Glutamatergic neuron (in vitro differentiated cells): ENCODE results near the gene GPR101. TPM values are rescaled to one million over a fixed set of nuclear protein-coding genes. Genes with fewer than 3 reads are reported as not detected.

Source experiments
- DNase-seq: peaks from one replicate; pipeline ENCODE4 v3.0.0; 2022
- H3K27ac Mint-ChIP-seq: one replicate; pipeline ENCODE4 v1.8.0; 2020; ENCODE audit warnings: mild to moderate bottlenecking, mixed read lengths, inconsistent platforms; ENCODE audit not compliant: unreplicated experiment
- H3K27me3 Mint-ChIP-seq: one replicate; pipeline ENCODE4 v1.8.0; 2020; ENCODE audit warnings: mild to moderate bottlenecking, moderate library complexity, mixed read lengths, inconsistent platforms; ENCODE audit not compliant: unreplicated experiment
- H3K36me3 Mint-ChIP-seq: one replicate; pipeline ENCODE4 v1.8.0; 2020; ENCODE audit warnings: mild to moderate bottlenecking, mixed read lengths, inconsistent platforms; ENCODE audit not compliant: unreplicated experiment
- H3K4me1 Mint-ChIP-seq: one replicate; pipeline ENCODE4 v1.8.0; 2020; ENCODE audit warnings: mild to moderate bottlenecking, low read depth, mixed read lengths, inconsistent platforms; ENCODE audit not compliant: unreplicated experiment
- H3K4me3 Mint-ChIP-seq: one replicate; pipeline ENCODE4 v1.8.0; 2020; ENCODE audit warnings: mild to moderate bottlenecking, mixed read lengths, inconsistent platforms; ENCODE audit not compliant: unreplicated experiment
- H3K9me3 Mint-ChIP-seq: one replicate; pipeline ENCODE4 v1.8.0; 2020; ENCODE audit warnings: mild to moderate bottlenecking, moderate library complexity, mixed read lengths, inconsistent platforms; ENCODE audit not compliant: unreplicated experiment
- total RNA-seq: library from RNA; stranded (reverse); fragmentation: NEBNext Ultra II Directional; extraction: Animal tissue kit (Norgen Biotek cat#: 25700); gene quantifications from one replicate; pipeline ENCODE4 v1.2.1, GENCODE V29; 2021; ENCODE audit not compliant: unreplicated experiment
- TF ChIP-seq, protein P1 (sequence below): fragments of 200-600 bp; sonication (generic); IDR thresholded peaks from one replicate; pipeline ENCODE4 v1.5.0; 2021; ENCODE audit not compliant: partially characterized antibody, unreplicated experiment

Gene GPR101
- total RNA-seq, 1 donor from 2014 or later, result not detected

DNA sequence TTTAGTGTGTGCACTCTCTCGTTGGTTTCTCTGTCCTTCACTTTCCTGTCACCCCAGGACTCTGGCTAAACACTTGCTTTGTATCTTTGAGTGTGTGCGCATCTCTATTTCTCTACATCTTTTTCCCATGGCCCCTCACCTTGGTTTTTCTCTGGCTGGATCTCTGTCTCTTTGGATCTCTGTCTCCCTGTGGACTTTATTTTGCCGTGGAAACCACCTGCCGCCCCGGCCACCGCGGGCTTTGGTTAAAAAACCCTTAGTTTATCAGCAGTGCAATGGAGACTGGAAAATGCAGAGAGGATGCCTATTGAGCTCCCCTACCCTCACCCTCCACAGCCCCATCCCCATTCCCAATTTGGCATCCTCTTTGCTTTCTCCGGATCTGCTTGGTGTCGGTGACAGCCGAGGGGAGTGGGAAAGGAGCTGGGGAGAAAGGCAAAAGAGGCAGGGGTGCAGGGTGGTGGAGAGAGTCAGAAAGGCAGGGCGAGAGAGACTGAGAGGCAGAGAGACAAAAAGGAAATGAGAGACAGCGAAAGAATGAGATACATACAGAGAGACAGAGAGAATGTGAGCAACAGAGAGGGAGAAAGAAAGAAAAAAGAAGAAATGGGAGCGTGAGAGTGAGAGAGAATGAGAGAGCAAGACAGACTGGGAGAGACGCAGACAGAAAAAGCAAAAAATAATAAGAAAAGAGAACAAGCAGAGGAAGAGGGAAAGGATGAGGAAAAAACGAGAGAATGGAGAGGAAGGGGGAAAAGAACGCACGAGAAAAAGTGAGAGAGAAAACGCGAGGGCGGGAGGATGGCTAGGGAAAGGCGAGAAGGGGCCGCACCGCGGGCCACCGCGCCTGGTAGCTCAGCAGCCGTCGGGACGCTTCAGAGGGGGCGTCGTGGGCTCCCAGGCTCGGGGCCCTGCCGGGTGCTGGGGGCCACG lies 688 bp downstream of the GPR101 start:
- peaks cover 2% of the 10 kb centered on the region for H3K4me1 Mint-ChIP-seq
- H3K27ac Mint-ChIP-seq, result no peak overlapping the region
- H3K27me3 Mint-ChIP-seq, result peaks cover 13% of the 10 kb centered on the region
- H3K4me3 Mint-ChIP-seq, result no peak overlapping the region
- peaks cover 3% of the 10 kb centered on the region for H3K9me3 Mint-ChIP-seq
- TF ChIP-seq, protein P1, sequence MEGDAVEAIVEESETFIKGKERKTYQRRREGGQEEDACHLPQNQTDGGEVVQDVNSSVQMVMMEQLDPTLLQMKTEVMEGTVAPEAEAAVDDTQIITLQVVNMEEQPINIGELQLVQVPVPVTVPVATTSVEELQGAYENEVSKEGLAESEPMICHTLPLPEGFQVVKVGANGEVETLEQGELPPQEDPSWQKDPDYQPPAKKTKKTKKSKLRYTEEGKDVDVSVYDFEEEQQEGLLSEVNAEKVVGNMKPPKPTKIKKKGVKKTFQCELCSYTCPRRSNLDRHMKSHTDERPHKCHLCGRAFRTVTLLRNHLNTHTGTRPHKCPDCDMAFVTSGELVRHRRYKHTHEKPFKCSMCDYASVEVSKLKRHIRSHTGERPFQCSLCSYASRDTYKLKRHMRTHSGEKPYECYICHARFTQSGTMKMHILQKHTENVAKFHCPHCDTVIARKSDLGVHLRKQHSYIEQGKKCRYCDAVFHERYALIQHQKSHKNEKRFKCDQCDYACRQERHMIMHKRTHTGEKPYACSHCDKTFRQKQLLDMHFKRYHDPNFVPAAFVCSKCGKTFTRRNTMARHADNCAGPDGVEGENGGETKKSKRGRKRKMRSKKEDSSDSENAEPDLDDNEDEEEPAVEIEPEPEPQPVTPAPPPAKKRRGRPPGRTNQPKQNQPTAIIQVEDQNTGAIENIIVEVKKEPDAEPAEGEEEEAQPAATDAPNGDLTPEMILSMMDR, result no peak
- H3K36me3 Mint-ChIP-seq, result peaks cover 5% of the 10 kb centered on the region
- no peak for DNase-seq

DNA sequence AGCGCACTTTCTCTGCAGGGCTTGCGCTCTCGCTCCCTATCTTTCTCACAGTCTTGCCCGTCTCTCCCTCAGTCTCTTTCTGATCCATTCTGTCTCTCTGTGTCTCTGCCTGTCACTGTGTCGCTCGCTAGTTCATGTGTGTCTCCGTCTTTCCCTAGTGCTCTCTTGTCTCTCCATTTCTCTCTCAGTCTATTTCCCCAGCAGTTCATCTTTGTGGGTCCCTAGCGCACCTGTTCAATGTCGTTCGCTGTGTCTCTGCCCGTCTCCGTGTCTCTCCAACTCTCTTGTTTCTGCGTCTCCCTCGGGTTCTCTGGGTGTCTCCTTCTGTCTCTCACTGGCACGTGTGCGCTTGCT lies 1.5 kb downstream of the GPR101 start:
- no peak for DNase-seq
- peaks cover 2% of the 10 kb centered on the region for H3K4me1 Mint-ChIP-seq
- H3K27ac Mint-ChIP-seq, result no peak overlapping the region
- no peak overlapping the region for H3K4me3 Mint-ChIP-seq
- TF ChIP-seq, protein P1, result no peak
- peaks cover 13% of the 10 kb centered on the region for H3K27me3 Mint-ChIP-seq
- H3K36me3 Mint-ChIP-seq, result peaks cover 5% of the 10 kb centered on the region
- peaks cover 3% of the 10 kb centered on the region for H3K9me3 Mint-ChIP-seq

DNA sequence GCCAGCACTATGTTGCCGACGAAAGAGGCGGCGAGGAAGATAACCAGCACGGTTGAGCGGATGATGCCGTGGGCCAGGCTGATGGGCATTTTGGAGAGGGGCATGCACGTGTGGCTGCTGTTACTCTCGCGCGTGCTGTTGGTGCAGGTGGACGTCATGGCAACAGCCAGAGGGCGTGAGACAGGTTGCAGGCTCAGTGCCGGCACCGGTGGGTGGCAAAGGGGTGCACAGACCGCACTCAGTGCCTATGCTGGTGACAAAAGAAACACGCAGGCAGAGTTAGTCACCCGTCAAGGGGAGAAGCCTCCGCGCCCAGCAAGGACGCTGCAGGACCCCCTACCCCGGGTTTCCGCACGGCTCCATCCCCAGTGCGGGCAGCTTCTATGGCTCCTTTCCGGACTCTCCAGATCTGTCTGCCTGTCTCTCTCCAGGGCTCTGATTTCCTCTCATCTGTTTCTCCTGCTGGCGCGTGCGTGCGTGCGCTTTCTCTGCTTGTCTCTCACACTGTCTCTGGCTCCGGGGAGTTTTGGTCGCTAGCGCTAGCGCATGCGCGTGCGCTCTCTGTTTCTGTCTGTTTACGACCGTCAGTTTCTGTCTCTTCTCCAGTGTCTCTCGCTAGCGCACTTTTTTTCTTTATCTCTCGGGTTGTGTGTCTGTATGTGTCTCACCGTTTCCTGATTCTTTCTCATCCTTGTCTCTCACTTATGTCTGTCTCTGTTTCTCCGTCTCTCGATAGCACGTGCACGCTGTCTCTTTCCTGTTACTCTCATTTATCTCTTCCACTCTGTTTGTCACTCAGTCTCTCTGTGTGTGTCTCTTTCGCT lies 2.1 kb downstream of the GPR101 start:
- TF ChIP-seq, protein P1, result no peak
- no peak overlapping the region for H3K27ac Mint-ChIP-seq
- H3K4me3 Mint-ChIP-seq, result no peak overlapping the region
- H3K36me3 Mint-ChIP-seq, result peaks cover 5% of the 10 kb centered on the region
- H3K4me1 Mint-ChIP-seq, result peaks cover 2% of the 10 kb centered on the region
- peak; percentile 49 for DNase-seq
- peaks cover 13% of the 10 kb centered on the region for H3K27me3 Mint-ChIP-seq
- peaks cover 3% of the 10 kb centered on the region for H3K9me3 Mint-ChIP-seq

DNA sequence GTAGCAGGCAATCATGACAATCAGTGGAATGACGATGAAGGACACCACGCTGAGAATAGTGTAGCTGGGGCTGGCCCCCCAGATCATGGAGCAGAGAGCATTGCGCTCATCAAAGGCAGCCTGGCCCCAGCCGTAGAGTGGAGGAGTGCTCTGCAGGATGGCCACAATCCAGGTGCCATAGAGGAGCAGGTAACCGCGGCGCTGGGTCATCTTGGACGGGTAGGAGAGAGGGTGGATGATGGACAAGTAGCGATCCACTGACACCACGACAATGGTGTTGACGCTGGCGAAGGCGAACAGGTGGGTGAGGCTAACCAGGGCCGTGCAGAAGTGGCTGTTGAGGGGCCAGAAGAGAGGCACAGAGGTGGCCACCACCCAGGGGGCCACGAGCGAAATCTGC lies 2.8 kb downstream of the GPR101 start:
- no peak overlapping the region for H3K27ac Mint-ChIP-seq
- H3K27me3 Mint-ChIP-seq, result peaks cover 13% of the 10 kb centered on the region
- peaks cover 5% of the 10 kb centered on the region for H3K36me3 Mint-ChIP-seq
- DNase-seq, result no peak
- no peak overlapping the region for H3K4me3 Mint-ChIP-seq
- TF ChIP-seq, protein P1, result no peak
- H3K9me3 Mint-ChIP-seq, result peaks cover 3% of the 10 kb centered on the region
- peaks cover 2% of the 10 kb centered on the region for H3K4me1 Mint-ChIP-seq
